ENCODE results near the gene SULT1C4.
"Not testable (repeated sequence)": the region's sequence is repeated elsewhere in the genome, so short reads cannot be mapped to it uniquely, and the experiment has no call there.

Gene SULT1C4

GRCh38 chr2:108413711-108414095 lies 35.9 kb downstream of the SULT1C4 start:
- DNase-seq (ENCODE audit: low read depth), result no peak

- DNase-seq (ENCODE audit: low read depth), result no peak
These were observed 36.6 kb downstream of the SULT1C4 start for GRCh38 chr2:108414256-108414876.

DNA sequence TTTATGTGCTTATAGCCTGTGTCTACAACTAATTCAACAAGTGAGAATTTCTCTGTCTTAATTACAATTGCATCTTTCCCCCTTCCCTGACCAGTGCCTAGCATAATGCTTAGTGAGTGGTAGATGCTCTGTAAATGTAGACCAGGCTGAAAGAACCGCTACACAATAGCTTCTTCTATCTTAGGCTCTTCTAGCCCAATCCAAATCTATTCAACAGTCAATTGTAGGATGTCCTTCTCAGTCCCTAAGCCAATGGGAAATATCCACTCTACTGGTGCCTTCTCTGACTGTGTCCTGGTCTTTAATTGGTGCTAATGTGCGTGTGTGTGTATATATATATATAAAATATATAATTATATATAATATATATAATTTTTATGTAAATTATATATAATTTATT lies 37.2 kb downstream of the SULT1C4 start:
- no peak for DNase-seq (ENCODE audit: low read depth)

GRCh38 chr2:108417254-108417653 lies 39.5 kb downstream of the SULT1C4 start:
- DNase-seq (ENCODE audit: low read depth), result no peak

DNA sequence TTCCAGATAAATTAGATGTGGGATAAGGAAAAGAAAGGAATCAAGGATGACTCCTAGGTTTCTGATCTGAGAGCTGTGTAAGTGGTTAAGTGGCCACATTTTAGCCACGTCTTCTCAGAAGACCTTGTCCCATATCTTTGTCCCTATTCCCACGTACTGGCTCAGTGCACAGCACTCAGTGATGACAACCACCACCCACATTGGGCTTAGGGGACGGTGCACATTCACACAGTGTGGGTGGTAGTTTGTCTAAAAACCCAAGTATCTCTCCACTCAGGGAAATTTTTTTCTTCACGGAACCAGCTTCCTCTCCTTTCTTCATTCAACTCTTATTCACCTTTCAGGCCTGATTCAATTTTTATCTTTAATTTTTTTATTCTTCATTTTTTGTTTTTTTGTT lies 40.7 kb downstream of the SULT1C4 start:
- DNase-seq (ENCODE audit: low read depth), result no peak

GRCh38 chr2:108423067-108423466 lies 45.3 kb downstream of the SULT1C4 start:
- no peak for DNase-seq (ENCODE audit: low read depth)

GRCh38 chr2:108423502-108424251 lies 45.9 kb downstream of the SULT1C4 start:
- DNase-seq (ENCODE audit: low read depth), result no peak

DNA sequence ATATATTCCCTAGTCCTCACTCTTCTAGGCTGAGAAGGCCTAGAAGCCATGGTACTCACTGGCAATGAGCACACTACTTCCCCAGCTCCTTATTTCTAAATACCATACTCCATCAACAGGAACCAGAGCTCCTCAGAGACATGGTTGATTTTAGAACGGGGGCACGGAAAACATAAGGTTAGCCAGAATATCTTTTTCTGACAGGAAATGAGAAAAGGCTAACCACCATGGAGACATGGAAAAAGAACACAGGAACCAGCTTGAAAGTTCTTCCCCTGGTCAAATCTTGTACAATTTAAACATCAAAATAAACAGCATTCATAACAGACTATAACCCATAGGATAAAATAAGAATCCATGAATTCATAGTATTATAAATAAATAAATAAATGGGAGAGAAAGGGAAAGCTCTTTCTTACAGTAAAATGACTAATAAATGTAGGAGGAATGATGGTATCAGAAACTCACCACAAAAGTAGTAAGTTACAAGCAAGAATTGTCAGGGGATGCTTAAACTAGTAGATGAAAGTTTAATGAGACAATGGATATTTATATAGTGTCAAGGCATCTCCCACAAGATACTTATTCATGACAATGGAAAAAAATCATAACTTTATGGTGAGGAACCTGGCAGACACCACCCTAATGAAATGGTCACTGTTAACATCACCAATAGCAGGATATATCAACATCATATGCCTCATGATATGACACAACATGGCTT lies 50.7 kb downstream of the SULT1C4 start:
- DNase-seq (ENCODE audit: low read depth), result no peak

GRCh38 chr2:108435578-108435977 lies 57.8 kb downstream of the SULT1C4 start:
- DNase-seq (ENCODE audit: low read depth), result not testable (repeated sequence)

DNA sequence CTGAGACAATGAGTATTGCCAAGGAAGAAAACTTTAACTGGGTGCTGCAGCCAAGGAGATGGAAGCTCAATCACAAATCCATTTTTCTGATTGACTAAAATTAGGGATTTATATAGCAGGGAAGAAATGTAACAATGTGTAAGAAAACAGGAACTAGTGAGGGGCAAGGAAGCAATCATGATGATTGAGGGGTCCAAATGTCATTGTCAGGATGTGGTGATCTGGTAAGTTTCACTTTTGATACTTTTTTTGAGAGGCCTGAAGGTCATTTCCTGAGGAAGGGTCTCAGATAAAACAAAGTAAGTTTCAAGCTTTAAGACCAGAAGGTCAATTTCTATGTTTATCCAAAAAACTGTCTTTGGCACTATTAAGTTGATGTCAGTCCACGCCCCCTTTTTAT lies 59.2 kb downstream of the SULT1C4 start:
- no peak for DNase-seq (ENCODE audit: low read depth)

All from stimulated activated CD8-positive, alpha-beta memory T cell treated with anti-CD3 and anti-CD28 coated beads, Interleukin-12 subunit alpha, Interleukin-12 subunit beta, amount 100 ng/mL, for 4 hours (primary cell).